ENCODE data around the gene ISCA1. TPM values are rescaled to one million over a fixed set of nuclear protein-coding genes. Genes with fewer than 3 reads are reported as not detected.

The ISCA1 gene
- total and polyA plus RNA-seq, 2 of the 8 experiments (the other 6 are each of a cell fraction or from before 2014, with no cell fraction given): 35.0 to 40.0 TPM

DNA sequence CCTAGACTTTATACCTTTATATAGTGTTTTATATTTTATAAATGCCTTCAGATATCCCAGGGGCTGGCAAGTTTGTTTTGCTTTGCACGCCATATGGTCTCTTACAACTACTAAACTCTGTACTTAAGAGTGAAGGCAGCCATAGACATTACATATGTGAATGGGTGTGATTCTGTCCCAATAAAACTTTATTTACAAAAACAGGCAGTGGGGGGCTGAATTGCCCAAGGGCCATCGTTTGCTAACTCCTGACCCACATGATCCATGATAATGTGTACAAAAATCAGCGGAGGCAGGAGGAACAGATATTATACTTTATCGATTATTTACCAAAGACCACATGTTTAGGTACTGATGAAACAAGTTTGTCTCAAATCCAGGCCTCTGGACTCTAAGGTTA is 35.8 kb upstream of the ISCA1 start:
- ChIA-PET CTCF (ENCODE audit: partially characterized antibody) (no interaction called here), POLR2A (ENCODE audit: partially characterized antibody) (interaction anchor here (1.7 kb wide), 1 partner anchor 9 kb away, joined by 4 read pairs; no protein-coding TSS in a partner anchor)
- H2AK5ac ChIP-seq (ENCODE audit: low read depth, low read length): no peak overlapping the region
- H2BK120ac ChIP-seq (replicated peaks; ENCODE audit: low read depth, low read length): no peak overlapping the region
- H3K36me3 ChIP-seq (ENCODE audit: control insufficient read depth in 2 of 4, insufficient read depth in 4 of 4, low read length in 3 of 4): peaks cover 8 to 79% (median 43%) of the 10 kb centered on the region in 4 experiments; a peak in 6 of 8 replicates
- no peak overlapping the region for H2AFZ ChIP-seq (ENCODE audit: low read length)
- no peak overlapping the region for H3K23ac ChIP-seq (ENCODE audit: insufficient read length)
- no peak overlapping the region for H3K14ac ChIP-seq (ENCODE audit: insufficient read length)
- H3K9ac ChIP-seq (replicated peaks in 1 of 4; ENCODE audit: extremely low read depth in 1 of 4, low read depth in 3 of 4, low read length in 3 of 4): no peak overlapping the region
- no peak overlapping the region for H2BK20ac ChIP-seq (ENCODE audit: low read length)
- no peak overlapping the region for H4K5ac ChIP-seq (ENCODE audit: insufficient read length, low read depth, low read length)
- no peaks in the 10 kb centered on the region for H3K23me2 ChIP-seq (ENCODE audit: low read depth, low read length)
- no peak overlapping the region for H4K8ac ChIP-seq (ENCODE audit: extremely low read depth, insufficient read depth, low read length)
- no peaks in the 10 kb centered on the region for H3K79me1 ChIP-seq (ENCODE audit: low read depth, low read length)
- H3K4me1 ChIP-seq (replicated peaks in 1 of 4; ENCODE audit: control insufficient read depth in 3 of 4, insufficient read depth in 4 of 4, low read length in 3 of 4): no peaks in the 10 kb centered on the region
- no peak overlapping the region for H2BK12ac ChIP-seq (ENCODE audit: low read depth, low read length)
- FAIRE-seq (no peak), DNase-seq (ENCODE audit: low read depth in 1 of 2, low spot score in 2 of 2) (no peak)
- no peaks in the 10 kb centered on the region for H3K27me3 ChIP-seq (replicated peaks in 1 of 4; ENCODE audit: control insufficient read depth in 3 of 4, extremely low read depth in 1 of 4, insufficient read depth in 3 of 4, low read length in 3 of 4)
- H4K91ac ChIP-seq (replicated peaks; ENCODE audit: insufficient read length, low read length): no peak overlapping the region
- no peak overlapping the region for H3K4me2 ChIP-seq (ENCODE audit: insufficient read depth in 1 of 2, low read depth in 2 of 2, low read length in 2 of 2)
- H3K9me3 ChIP-seq (ENCODE audit: insufficient read depth in 2 of 2, low read depth in 1 of 2, low read length in 1 of 2): no peaks in the 10 kb centered on the region
- peaks cover 0 to 2% of the 10 kb centered on the region in 2 experiments for H4K20me1 ChIP-seq (replicated peaks in 1 of 2; ENCODE audit: control insufficient read depth in 1 of 2, insufficient read depth in 2 of 2, low read length in 2 of 2)
- WGBS, 2 experiments (ENCODE audit: extremely low coverage in 1 of 2, insufficient coverage in 1 of 2, insufficient read length in 1 of 2, insufficient replicate concordance in 2 of 2, low coverage in 1 of 2, low lambda C conversion rate in 2 of 2, missing lambda C conversion rate in 1 of 2): 96% methylated on average over 4 of the region's 4 CpGs; no CpG with 5 or more reads in 1 of the 2 experiments
- H3K79me2 ChIP-seq (ENCODE audit: control insufficient read depth in 1 of 2, insufficient read depth in 2 of 2, low read length in 2 of 2): no peaks in the 10 kb centered on the region
- H3K27ac ChIP-seq (ENCODE audit: low read depth, low read length): no peak overlapping the region
- H2BK15ac ChIP-seq (ENCODE audit: low read length): no peak overlapping the region
- no peak overlapping the region for H3K56ac ChIP-seq (replicated peaks; ENCODE audit: insufficient read length, low read depth, low read length)
- no peak overlapping the region for H3K18ac ChIP-seq (ENCODE audit: extremely low read depth, low read length)
- TF ChIP-seq CHD2 (IDR thresholded peaks at IDR 0.05; ENCODE audit: low read length) (no peak), GTF2F1 (IDR thresholded peaks at IDR 0.05; ENCODE audit: borderline replicate concordance, low read depth, low read length) (no peak), RFX5 (IDR thresholded peaks at IDR 0.05; ENCODE audit: borderline replicate concordance, low read depth, low read length) (no peak), KDM5A (IDR thresholded peaks at IDR 0.05; ENCODE audit: low read length) (no peak), SRF (IDR thresholded peaks at IDR 0.05; ENCODE audit: low read depth, low read length) (no peak), POU5F1 (IDR thresholded peaks at IDR 0.05; ENCODE audit: low read depth, low read length) (no peak), TBP (IDR thresholded peaks at IDR 0.05; ENCODE audit: low read depth, low read length) (no peak), HDAC2 (IDR thresholded peaks at IDR 0.05; ENCODE audit: borderline replicate concordance in 1 of 2, low read depth in 2 of 2, low read length in 2 of 2) (no peak), POLR2AphosphoS5 (IDR thresholded peaks at IDR 0.05; ENCODE audit: low read depth, low read length) (no peak)
- TF ChIP-seq, protein P1, sequence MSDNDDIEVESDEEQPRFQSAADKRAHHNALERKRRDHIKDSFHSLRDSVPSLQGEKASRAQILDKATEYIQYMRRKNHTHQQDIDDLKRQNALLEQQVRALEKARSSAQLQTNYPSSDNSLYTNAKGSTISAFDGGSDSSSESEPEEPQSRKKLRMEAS (IDR thresholded peaks at IDR 0.05): no peak
- no peak overlapping the region for H2BK5ac ChIP-seq (ENCODE audit: low read depth, low read length)
- no peak overlapping the region for H3K4me3 ChIP-seq (ENCODE audit: extremely low read depth in 1 of 4, insufficient read depth in 2 of 4, low read depth in 3 of 4, low read length in 4 of 4)
- H3K4ac ChIP-seq (replicated peaks; ENCODE audit: insufficient read length, low read depth, low read length): no peak overlapping the region

All from H1 (cell line).